Stimulated activated CD8-positive, alpha-beta memory T cell treated with anti-CD3 and anti-CD28 coated beads, Interleukin-4, amount 100 ng/mL, for 24 hours (primary cell): Measurements from ENCODE around the gene UNG.

Experiments
- DNase-seq: peaks from one replicate; pipeline ENCODE4 v3.0.0-alpha.2; 2020; ENCODE audit warnings: low read depth

The UNG gene

GRCh38 chr12:109156586-109156985 is 59.2 kb downstream of the UNG start:
- DNase-seq: no peak

DNA sequence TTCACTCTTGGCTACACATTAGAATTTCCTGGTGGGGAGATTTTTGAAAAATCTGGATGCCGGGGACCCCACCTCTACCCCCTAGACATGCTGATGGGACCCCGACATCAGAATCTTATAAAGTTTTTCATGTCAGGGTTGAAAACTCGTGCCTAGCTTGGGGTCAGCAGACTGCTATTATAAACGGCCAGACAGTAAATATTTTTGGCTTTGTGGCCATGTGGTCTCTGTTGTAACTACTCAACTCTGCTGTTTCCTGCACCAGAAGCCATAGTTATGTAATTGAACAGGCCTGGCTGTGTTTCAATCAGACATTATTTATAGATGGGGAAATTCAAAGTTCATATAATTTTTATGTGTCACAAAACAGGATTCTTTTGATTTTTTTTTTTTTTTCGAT is 60.6 kb downstream of the UNG start:
- DNase-seq: no peak

DNA sequence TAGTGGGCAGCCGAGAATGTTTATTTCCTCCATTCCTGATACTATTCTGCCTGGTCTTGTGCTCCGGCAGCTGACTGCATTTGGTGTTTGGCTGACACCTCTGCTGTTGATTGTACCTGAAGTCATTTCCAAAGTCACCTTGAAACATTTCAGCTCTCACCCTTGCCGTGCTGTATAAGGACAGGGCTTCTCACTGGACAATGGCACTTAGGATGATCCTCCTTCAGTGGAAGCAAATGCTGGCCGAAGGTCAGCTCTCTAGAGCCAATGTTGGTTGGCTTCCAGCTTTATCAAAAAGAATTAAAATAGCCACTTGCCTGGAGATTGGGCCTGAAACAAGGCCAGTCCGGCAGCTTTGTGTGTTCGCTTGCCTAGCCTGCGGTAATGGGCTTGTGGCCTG is 63.0 kb downstream of the UNG start:
- DNase-seq: no peak
